Measurements from ENCODE around the gene SDHB. TPM values are rescaled to one million over a fixed set of nuclear protein-coding genes. Genes with fewer than 3 reads are reported as not detected.

The SDHB gene
- total and polyA plus RNA-seq, 2 of the 8 experiments (the other 6 are each of a cell fraction or from before 2014, with no cell fraction given), result 84.0 to 98.7 TPM

DNA sequence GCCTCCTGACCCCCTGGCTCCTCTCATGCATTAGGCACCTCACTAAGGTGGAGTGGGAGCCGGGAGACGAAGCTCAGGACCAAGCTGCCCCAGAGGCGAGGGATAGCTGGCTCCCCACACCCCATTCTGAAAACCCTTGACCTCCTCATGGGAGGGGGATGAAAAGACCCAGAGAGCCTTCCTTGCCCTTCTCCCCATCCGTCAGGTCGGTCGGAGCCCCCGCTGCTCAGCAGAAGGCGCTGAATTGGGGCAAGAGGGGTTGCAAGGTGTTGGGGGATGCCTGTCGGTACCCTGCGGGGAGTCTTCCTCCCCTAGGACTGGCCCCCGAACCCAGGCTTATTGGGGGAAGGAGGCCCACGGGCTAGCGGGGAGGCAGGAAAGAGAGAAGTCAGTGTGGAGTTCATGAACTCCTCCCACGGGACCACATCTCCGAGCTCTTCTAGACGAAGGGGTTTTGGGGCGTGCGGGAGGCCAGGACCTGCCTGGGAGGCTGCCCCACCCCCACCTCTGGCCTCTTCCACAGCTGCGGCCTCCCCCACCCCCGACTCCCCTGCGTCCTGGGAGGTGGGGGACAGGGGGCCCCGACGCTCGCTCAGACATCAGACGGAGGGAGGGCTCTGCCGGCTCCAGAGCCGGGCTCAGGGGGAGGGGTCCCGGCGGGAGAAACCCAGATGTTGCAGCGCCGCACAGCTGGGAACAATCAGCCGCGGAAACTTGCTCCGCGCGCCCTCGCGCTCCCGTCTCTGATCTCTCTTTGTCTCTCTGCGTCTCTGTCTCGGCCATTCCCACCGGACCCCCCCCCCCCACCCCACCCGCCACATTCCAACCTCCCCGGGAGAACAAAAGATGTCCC is 74.1 kb downstream of the SDHB start:
- Histone ChIP-seq H2BK120ac (replicated peaks; ENCODE audit: low read depth, low read length) (no peak overlapping the region), H3K79me2 (ENCODE audit: control insufficient read depth in 1 of 2, insufficient read depth in 2 of 2, low read length in 2 of 2) (peaks cover 0 to 27% of the 10 kb centered on the region in 2 experiments; a peak in 2 of 4 replicates), H3K23ac (ENCODE audit: insufficient read length) (no peak overlapping the region), H3K9me3 (ENCODE audit: insufficient read depth in 2 of 2, low read depth in 1 of 2, low read length in 1 of 2) (no peaks in the 10 kb centered on the region), H3K14ac (ENCODE audit: insufficient read length) (no peak overlapping the region), H2BK12ac (ENCODE audit: low read depth, low read length) (peak overlapping the region; percentile 75; the same call in 1 of the 2 replicates), H4K91ac (replicated peaks; ENCODE audit: insufficient read length, low read length) (peak overlapping the region; percentile 29), H3K79me1 (ENCODE audit: low read depth, low read length) (peaks cover 12% of the 10 kb centered on the region), H2BK20ac (ENCODE audit: low read length) (no peak overlapping the region), H3K36me3 (ENCODE audit: control insufficient read depth in 2 of 4, insufficient read depth in 4 of 4, low read length in 3 of 4) (peaks cover 5 to 27% (median 16%) of the 10 kb centered on the region in 4 experiments), H3K4me3 (ENCODE audit: extremely low read depth in 1 of 4, insufficient read depth in 2 of 4, low read depth in 3 of 4, low read length in 4 of 4) (peak overlapping the region; percentile 62 to 98 (median 86)), H2BK5ac (ENCODE audit: low read depth, low read length) (peak overlapping the region; percentile 44; the same call in 1 of the 2 replicates), H4K8ac (ENCODE audit: extremely low read depth, insufficient read depth, low read length) (peak overlapping the region; percentile 82), H3K18ac (ENCODE audit: extremely low read depth, low read length) (peak overlapping the region; percentile 95), H3K56ac (replicated peaks; ENCODE audit: insufficient read length, low read depth, low read length) (peak overlapping the region; percentile 13), H2AK5ac (ENCODE audit: low read depth, low read length) (no peak overlapping the region; the same call in 1 of the 2 replicates), H3K27me3 (replicated peaks in 1 of 4; ENCODE audit: control insufficient read depth in 3 of 4, extremely low read depth in 1 of 4, insufficient read depth in 3 of 4, low read length in 3 of 4) (peaks cover 0 to 3% (median 0%) of the 10 kb centered on the region in 4 experiments; a peak in 1 of 7 replicates), H3K4me2 (ENCODE audit: insufficient read depth in 1 of 2, low read depth in 2 of 2, low read length in 2 of 2) (peak overlapping the region; percentile 83 to 99), H3K4me1 (replicated peaks in 1 of 4; ENCODE audit: control insufficient read depth in 3 of 4, insufficient read depth in 4 of 4, low read length in 3 of 4) (peaks cover 0 to 20% (median 14%) of the 10 kb centered on the region in 4 experiments; a peak in 6 of 7 replicates), H2BK15ac (ENCODE audit: low read length) (0 out of 2 replicates have a peak overlapping the region, but pooled peaks have one; percentile 46), H4K5ac (ENCODE audit: insufficient read length, low read depth, low read length) (peak overlapping the region; percentile 35), H4K20me1 (replicated peaks in 1 of 2; ENCODE audit: control insufficient read depth in 1 of 2, insufficient read depth in 2 of 2, low read length in 2 of 2) (peaks cover 10 to 18% of the 10 kb centered on the region in 2 experiments), H3K4ac (replicated peaks; ENCODE audit: insufficient read length, low read depth, low read length) (peak overlapping the region; percentile 2), H2AFZ (ENCODE audit: low read length) (no peak overlapping the region), H3K23me2 (ENCODE audit: low read depth, low read length) (peaks cover 6% of the 10 kb centered on the region), H3K9ac (replicated peaks in 1 of 4; ENCODE audit: extremely low read depth in 1 of 4, low read depth in 3 of 4, low read length in 3 of 4) (peak overlapping the region; percentile 46 to 72 (median 54); a peak in 6 of 7 replicates), H3K27ac (ENCODE audit: low read depth, low read length) (no peak overlapping the region)
- 4% methylated on average over 27 of the region's 44 CpGs; no CpG with 5 or more reads in 1 of the 2 experiments for whole genome bisulfite sequencing, 2 experiments (ENCODE audit: extremely low coverage in 1 of 2, insufficient coverage in 1 of 2, insufficient read length in 1 of 2, insufficient replicate concordance in 2 of 2, low coverage in 1 of 2, low lambda C conversion rate in 2 of 2, missing lambda C conversion rate in 1 of 2)
- ChIA-PET POLR2A (ENCODE audit: partially characterized antibody) (interaction anchor here (0.6 to 6.6 kb wide), 17 partner anchors 7 to 106 kb away, joined by 3 to 92 read pairs (median 4); partner anchors contain the start of gene CROCC), CTCF (ENCODE audit: partially characterized antibody) (interaction anchor here (0.9 to 14.2 kb wide), 8 partner anchors 8 to 359 kb away, joined by 3 to 267 read pairs (median 4); no protein-coding TSS in a partner anchor)
- FAIRE-seq (no peak), DNase-seq (ENCODE audit: low read depth in 1 of 2, low spot score in 2 of 2) (peak in 1 of 2 experiments; percentile 71)
- no peak for TF ChIP-seq BRCA1 (IDR thresholded peaks at IDR 0.05; ENCODE audit: low read depth, low read length)
- 0 out of 2 replicates have a peak, but pooled peaks have one; percentile 55 for TF ChIP-seq TCF12 (IDR thresholded peaks at IDR 0.05; ENCODE audit: low read depth, low read length)
- TF ChIP-seq CBX5 (IDR thresholded peaks at IDR 0.05; ENCODE audit: low read depth, low read length), result no peak
- no peak for TF ChIP-seq SP1 (IDR thresholded peaks at IDR 0.05; ENCODE audit: low read depth, low read length)
- TF ChIP-seq TEAD4 (IDR thresholded peaks at IDR 0.05; ENCODE audit: low read depth, low read length), result no peak
- TF ChIP-seq SIN3A (conservative IDR thresholded peaks at IDR 0.05 in 1 of 2, IDR thresholded peaks at IDR 0.05 in 1 of 2; ENCODE audit: low read depth in 1 of 2, low read length in 2 of 2), result 0 out of 4 replicates have a peak, but pooled peaks of 1 of the 2 experiments have one; percentile 23
- peak in 1 of 2 experiments; percentile 10; a peak in 1 of 3 replicates for TF ChIP-seq POLR2A (IDR thresholded peaks at IDR 0.05; ENCODE audit: control extremely low read depth in 1 of 2, low read depth in 2 of 2, low read length in 2 of 2)
